ENCODE data around the gene RALB.

Gene RALB

DNA sequence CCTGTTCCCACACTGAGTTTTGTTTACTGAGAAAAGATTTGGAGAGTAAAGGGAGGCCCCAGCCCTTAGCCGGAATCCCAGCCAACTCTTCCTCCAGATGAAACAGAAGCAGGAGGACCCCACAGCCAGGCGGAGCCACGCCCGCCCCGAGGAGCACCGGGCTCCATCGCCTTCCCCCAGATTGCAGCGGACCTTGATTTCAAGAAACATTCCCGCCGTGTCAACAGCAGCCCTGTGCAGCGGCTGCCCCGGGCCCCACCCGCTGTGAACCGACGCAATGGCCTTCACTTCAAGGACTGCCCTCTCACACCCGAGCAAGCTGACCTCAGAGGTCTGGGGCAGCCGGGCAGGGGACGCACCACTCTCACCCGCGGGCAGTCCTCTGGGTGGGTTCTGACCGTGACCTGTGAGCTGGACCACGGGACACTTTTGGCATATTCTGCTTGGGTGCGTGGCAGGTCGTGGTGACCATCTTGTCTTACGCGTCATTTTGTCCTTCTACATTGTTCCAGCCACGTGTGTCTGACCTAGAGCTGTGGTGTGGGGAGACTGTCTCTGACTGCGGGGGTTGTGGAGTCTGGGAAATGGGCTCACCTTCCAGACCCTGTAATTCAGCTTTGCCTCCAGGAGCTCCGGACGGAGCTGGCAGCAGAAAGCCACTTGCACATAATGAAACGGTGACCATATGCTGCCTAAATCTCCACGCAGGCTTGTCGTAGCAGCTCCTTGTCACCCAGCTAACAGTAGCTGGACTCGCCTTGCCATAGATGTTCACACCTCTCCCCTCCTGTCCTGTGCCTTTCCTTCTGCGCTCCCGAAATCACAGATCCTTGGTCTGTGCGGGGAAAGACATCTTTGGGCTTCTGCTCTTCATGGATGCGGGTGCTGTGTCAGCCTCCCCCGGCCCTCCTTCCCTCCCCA is 61.3 kb downstream of the RALB start:
- H4K20me1 ChIP-seq, result peaks cover 0 to 4% (median 0%) of the 10 kb centered on the region in 11 experiments; a peak in 1 of 22 replicates
- H3K27ac ChIP-seq, result no peak overlapping the region
- no peaks in the 10 kb centered on the region for H3K36me3 ChIP-seq
- peaks cover 0 to 13% (median 0%) of the 10 kb centered on the region in 11 experiments; a peak in 2 of 22 replicates for H3K27me3 ChIP-seq
- H3K4me1 ChIP-seq, result peaks cover 6 to 35% (median 29%) of the 10 kb centered on the region in 10 experiments
- H3K9me3 ChIP-seq (replicated peaks in 1 of 11), result no peaks in the 10 kb centered on the region
- no peak for TF ChIP-seq Cebpa-rat (IDR thresholded peaks at IDR 0.05)
- no peak overlapping the region; a peak in 1 of 22 replicates for H3K9ac ChIP-seq
- H3K4me3 ChIP-seq, result no peak overlapping the region
- peak overlapping the region; percentile 53 to 87 (median 62) for H3K4me2 ChIP-seq

DNA sequence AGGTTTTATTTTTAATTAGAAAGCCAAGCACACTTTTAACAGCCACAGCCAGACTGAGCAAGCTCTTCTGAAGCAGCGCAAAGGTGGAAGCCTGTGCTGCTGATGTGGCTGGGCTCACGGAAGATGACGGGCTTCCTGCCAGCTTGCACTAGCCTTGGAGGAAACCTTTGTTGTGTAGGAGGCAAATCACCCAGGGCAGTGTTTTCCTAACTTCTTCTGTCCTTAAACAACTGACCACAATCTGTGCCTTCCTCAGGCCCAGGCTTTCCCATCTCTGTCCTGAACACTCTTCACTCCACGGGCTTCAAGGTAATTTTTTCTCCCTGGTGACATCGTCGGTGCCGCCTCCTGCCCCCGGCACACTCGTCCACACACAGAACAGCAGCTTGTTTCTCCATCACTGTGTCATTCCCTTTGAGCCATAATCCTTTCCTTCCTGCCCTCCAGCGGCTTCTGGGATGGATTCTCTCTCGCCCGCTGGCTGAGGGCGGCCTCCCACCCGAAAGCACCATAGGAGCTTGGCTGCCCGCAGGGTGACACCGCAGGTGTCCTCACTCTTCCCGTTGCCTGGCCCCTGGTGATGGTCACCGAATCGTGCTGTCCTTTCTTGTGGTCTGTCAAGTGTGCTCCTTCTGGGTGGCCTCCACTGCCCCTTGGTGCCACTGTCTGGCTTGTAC is 62.2 kb downstream of the RALB start:
- no peak for TF ChIP-seq Cebpa-rat (IDR thresholded peaks at IDR 0.05)
- no peak overlapping the region; a peak in 1 of 22 replicates for H3K9ac ChIP-seq
- H3K27me3 ChIP-seq, result peaks cover 0 to 13% (median 0%) of the 10 kb centered on the region in 11 experiments; a peak in 2 of 22 replicates
- no peaks in the 10 kb centered on the region for H3K9me3 ChIP-seq (replicated peaks in 1 of 11)
- peaks cover 6 to 35% (median 29%) of the 10 kb centered on the region in 10 experiments for H3K4me1 ChIP-seq
- peak overlapping the region; percentile 21 to 70 (median 55) for H3K4me2 ChIP-seq
- H3K4me3 ChIP-seq, result no peak overlapping the region
- H4K20me1 ChIP-seq, result peaks cover 0 to 4% (median 0%) of the 10 kb centered on the region in 11 experiments; a peak in 1 of 22 replicates
- no peaks in the 10 kb centered on the region for H3K36me3 ChIP-seq
- no peak overlapping the region for H3K27ac ChIP-seq

DNA sequence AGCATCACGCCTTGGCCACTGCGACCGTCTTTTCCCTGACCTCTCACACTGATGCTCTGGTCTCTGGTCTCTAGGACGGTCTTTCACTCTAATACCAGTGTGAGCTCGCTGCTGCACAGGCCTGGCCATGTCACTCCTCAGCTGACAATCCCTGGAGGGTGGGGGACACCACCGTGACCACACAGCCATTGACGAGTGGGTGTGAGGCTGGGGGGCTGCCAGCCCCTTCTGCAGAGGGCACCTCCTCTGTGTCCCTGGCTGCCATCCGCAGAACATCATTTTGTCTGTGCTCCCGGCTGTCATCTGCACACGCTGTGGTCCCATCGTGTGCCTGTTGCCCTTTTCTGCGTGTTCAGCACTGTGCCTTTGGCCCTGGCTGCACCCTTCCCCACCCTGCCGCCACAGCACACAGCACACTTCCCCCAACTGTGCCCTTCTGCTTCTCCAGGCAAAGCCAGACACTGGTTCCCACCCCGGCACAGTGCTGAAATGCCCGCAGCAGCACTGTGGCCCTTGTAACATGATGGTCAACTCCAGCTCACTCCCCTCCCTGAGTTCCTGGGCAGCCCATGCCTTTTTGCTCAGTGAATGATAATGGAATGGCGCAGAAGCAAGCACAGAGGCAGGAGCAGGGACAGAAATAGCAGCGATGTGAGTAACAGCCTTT is 62.8 kb downstream of the RALB start:
- H3K9ac ChIP-seq, result no peak overlapping the region
- H3K4me1 ChIP-seq, result peaks cover 6 to 35% (median 29%) of the 10 kb centered on the region in 10 experiments
- H3K9me3 ChIP-seq (replicated peaks in 1 of 11), result no peaks in the 10 kb centered on the region
- H3K27me3 ChIP-seq, result peaks cover 0 to 15% (median 0%) of the 10 kb centered on the region in 11 experiments; a peak in 3 of 22 replicates
- H3K27ac ChIP-seq, result no peak overlapping the region
- 0 out of 22 replicates have a peak, but pooled peaks cover 0 to 4% (median 0%) of the 10 kb centered on the region in 11 experiments for H4K20me1 ChIP-seq
- H3K36me3 ChIP-seq, result no peaks in the 10 kb centered on the region
- no peak for TF ChIP-seq Cebpa-rat (IDR thresholded peaks at IDR 0.05)
- H3K4me2 ChIP-seq, result peak overlapping the region in 10 of 11 experiments; percentile 46 to 70 (median 56); a peak in 14 of 22 replicates
- no peak overlapping the region for H3K4me3 ChIP-seq

DNA sequence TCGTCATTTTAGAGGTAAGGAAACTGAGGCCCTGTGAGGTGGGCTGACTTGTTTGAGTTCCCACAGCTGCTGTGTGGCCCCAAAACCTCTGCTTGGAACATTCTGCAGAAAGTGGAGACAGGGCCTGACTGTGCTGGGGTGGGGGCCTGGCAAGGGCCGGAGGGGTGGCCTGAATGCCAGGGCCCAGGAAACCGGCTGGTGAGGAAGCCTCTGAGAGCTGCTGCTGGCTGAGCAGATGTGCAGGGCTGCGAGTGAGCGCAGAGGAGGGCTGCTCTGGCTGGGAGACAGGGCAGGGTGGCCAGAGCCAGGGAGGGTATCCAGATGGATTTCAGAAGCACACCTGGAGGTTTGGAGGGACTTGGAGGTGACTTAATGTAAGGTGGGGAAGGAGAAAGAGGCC is 63.4 kb downstream of the RALB start:
- no peaks in the 10 kb centered on the region for H3K9me3 ChIP-seq (replicated peaks in 1 of 11)
- peaks cover 6 to 35% (median 29%) of the 10 kb centered on the region in 10 experiments for H3K4me1 ChIP-seq
- H3K4me3 ChIP-seq, result no peak overlapping the region
- no peak overlapping the region for H3K27ac ChIP-seq
- H3K9ac ChIP-seq, result no peak overlapping the region
- H3K36me3 ChIP-seq, result no peaks in the 10 kb centered on the region
- peak overlapping the region in 1 of 11 experiments; percentile 70; a peak in 1 of 22 replicates for H3K4me2 ChIP-seq
- H3K27me3 ChIP-seq, result peaks cover 0 to 17% (median 0%) of the 10 kb centered on the region in 11 experiments; a peak in 3 of 22 replicates
- 0 out of 22 replicates have a peak, but pooled peaks cover 0 to 4% (median 0%) of the 10 kb centered on the region in 11 experiments for H4K20me1 ChIP-seq
- TF ChIP-seq Cebpa-rat (IDR thresholded peaks at IDR 0.05), result no peak

- H3K9me3 ChIP-seq (replicated peaks in 1 of 11), result no peaks in the 10 kb centered on the region
- no peak overlapping the region for H3K4me2 ChIP-seq
- H3K9ac ChIP-seq, result no peak overlapping the region
- H3K36me3 ChIP-seq, result no peaks in the 10 kb centered on the region
- peaks cover 7 to 38% (median 33%) of the 10 kb centered on the region in 10 experiments for H3K4me1 ChIP-seq
- H4K20me1 ChIP-seq, result 0 out of 22 replicates have a peak, but pooled peaks cover 0 to 4% (median 0%) of the 10 kb centered on the region in 11 experiments
- TF ChIP-seq Cebpa-rat (IDR thresholded peaks at IDR 0.05), result no peak
- peaks cover 0 to 17% (median 0%) of the 10 kb centered on the region in 11 experiments; a peak in 3 of 22 replicates for H3K27me3 ChIP-seq
- no peak overlapping the region for H3K4me3 ChIP-seq
- H3K27ac ChIP-seq, result no peak overlapping the region
Measured at GRCh38 chr2:120316528-120317179, 64.0 kb downstream of the RALB start.

GRCh38 chr2:120317180-120317533 is 64.5 kb downstream of the RALB start:
- H3K27ac ChIP-seq, result no peak overlapping the region
- H3K4me1 ChIP-seq, result peaks cover 12 to 43% (median 38%) of the 10 kb centered on the region in 10 experiments
- no peaks in the 10 kb centered on the region for H3K9me3 ChIP-seq (replicated peaks in 1 of 11)
- no peaks in the 10 kb centered on the region for H3K36me3 ChIP-seq
- no peak overlapping the region for H3K4me2 ChIP-seq
- peaks cover 0 to 17% (median 0%) of the 10 kb centered on the region in 11 experiments; a peak in 3 of 22 replicates for H3K27me3 ChIP-seq
- 0 out of 22 replicates have a peak, but pooled peaks cover 0 to 4% (median 0%) of the 10 kb centered on the region in 11 experiments for H4K20me1 ChIP-seq
- no peak overlapping the region for H3K9ac ChIP-seq
- no peak for TF ChIP-seq Cebpa-rat (IDR thresholded peaks at IDR 0.05)
- H3K4me3 ChIP-seq, result no peak overlapping the region

DNA sequence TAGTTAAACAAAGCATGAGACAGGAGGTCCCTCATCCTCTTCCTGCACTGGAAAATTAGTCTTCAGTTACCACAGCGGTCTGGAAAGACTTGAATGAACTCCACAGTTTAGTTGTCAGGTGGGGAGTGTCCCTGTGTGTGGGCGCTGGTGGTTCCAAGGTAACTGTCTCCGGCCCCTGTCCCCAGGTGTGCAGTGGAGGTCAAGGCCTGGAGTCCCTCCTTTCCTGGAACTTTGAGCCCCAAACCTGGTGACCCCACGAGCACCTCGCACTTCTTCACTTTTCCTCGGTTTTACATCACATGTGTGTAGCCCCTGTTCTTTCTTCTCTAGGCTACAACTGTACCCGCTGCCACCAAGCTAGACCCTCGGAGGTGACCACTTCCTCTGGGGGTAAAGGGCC is 65.3 kb downstream of the RALB start:
- no peak overlapping the region for H3K9ac ChIP-seq
- H3K27ac ChIP-seq, result no peak overlapping the region
- H3K4me1 ChIP-seq, result peaks cover 12 to 46% (median 41%) of the 10 kb centered on the region in 10 experiments

DNA sequence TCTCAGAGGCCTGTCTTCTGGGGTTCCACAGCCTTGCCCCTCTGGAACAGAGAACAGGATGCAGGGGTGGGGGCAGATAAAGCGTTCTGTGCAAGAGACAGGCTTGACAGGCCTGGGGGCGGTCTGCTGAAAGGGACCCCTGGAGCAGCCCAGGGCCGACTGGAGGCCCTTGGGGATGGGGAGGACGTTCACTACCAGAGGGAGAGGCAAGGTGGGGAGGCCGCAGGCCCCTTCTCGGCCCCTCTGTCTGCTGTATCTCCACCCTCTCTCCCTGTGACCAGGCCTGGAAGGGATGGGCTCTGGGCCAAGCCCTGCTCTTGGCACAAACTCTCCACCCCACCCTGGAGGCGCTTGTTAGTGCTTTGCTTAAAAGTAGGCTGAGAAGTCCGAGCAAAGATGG is 66.0 kb downstream of the RALB start:
- Histone ChIP-seq H3K9me3 (replicated peaks in 1 of 11) (no peaks in the 10 kb centered on the region), H3K36me3 (no peaks in the 10 kb centered on the region), H3K9ac (no peak overlapping the region), H3K4me1 (peaks cover 12 to 47% (median 41%) of the 10 kb centered on the region in 10 experiments), H3K4me2 (peak overlapping the region in 2 of 11 experiments; percentile 26 to 40; a peak in 3 of 22 replicates), H3K4me3 (no peak overlapping the region), H3K27me3 (peaks cover 0 to 17% (median 0%) of the 10 kb centered on the region in 11 experiments; a peak in 3 of 22 replicates), H4K20me1 (0 out of 22 replicates have a peak, but pooled peaks cover 0 to 3% (median 0%) of the 10 kb centered on the region in 11 experiments), H3K27ac (no peak overlapping the region)
- no peak for TF ChIP-seq Cebpa-rat (IDR thresholded peaks at IDR 0.05)

More for the DNA sequence above, 65.3 kb downstream of the RALB start:
- Histone ChIP-seq H3K4me2 (peak overlapping the region in 3 of 11 experiments; percentile 25 to 40 (median 26); a peak in 3 of 22 replicates), H3K36me3 (no peaks in the 10 kb centered on the region), H4K20me1 (0 out of 22 replicates have a peak, but pooled peaks cover 0 to 4% (median 0%) of the 10 kb centered on the region in 11 experiments), H3K27me3 (peaks cover 0 to 17% (median 0%) of the 10 kb centered on the region in 11 experiments; a peak in 3 of 22 replicates), H3K4me3 (no peak overlapping the region), H3K9me3 (replicated peaks in 1 of 11) (no peaks in the 10 kb centered on the region)
- TF ChIP-seq Cebpa-rat (IDR thresholded peaks at IDR 0.05), result no peak

Data from BLaER1 treated with 17β-estradiol and CSF1 and Interleukin-3, amounts not matched to agents 10 nM and 100 nM (cell line).